ENCODE data around the gene NTF3.

- no peak for TF ChIP-seq CTCF (IDR thresholded peaks at IDR 0.05)
- no peak for TF ChIP-seq POLR2A (IDR thresholded peaks at IDR 0.05)
These were observed 41.3 kb downstream of the NTF3 start for GRCh38 chr12:5473076-5473782.

Data from upper lobe of left lung (tissue), 4 donors.